ENCODE results near the gene DNAJB11.

- no peak for TF ChIP-seq CTCF (IDR thresholded peaks at IDR 0.05)
- no peak for TF ChIP-seq POLR2A (IDR thresholded peaks at IDR 0.05)
These were observed 22.2 kb downstream of the DNAJB11 start for GRCh38 chr3:186592682-186593081.
